NB4 (cell line): Measurements from ENCODE around the gene NECAB2.

Experiments
- CTCF ChIP-seq: IDR thresholded peaks from one replicate; pipeline ENCODE4 v1.5.1; 2012; ENCODE audit warnings: low read depth, low read length
- MYC ChIP-seq: IDR thresholded peaks from 2 replicates; pipeline ENCODE4 v1.6.1; 2011; ENCODE audit warnings: low read depth, low read length
- POLR2A ChIP-seq: IDR thresholded peaks from 2 replicates; pipeline ENCODE4 v1.6.1; 2011; ENCODE audit warnings: mild to moderate bottlenecking; ENCODE audit not compliant: insufficient read length; ENCODE audit errors: extremely low read depth

- TF ChIP-seq MYC (no peak), CTCF (no peak), POLR2A (no peak)
Observed at GRCh38 chr16:83963277-83964119, 4.5 kb upstream of the NECAB2 start.
